ENCODE data around the gene TTK. TPM values are rescaled to one million over a fixed set of nuclear protein-coding genes. Genes with fewer than 3 reads are reported as not detected.

TTK gene
- total and polyA plus RNA-seq, 2 experiments from 2014 or later: 50.7 to 79.6 TPM

DNA sequence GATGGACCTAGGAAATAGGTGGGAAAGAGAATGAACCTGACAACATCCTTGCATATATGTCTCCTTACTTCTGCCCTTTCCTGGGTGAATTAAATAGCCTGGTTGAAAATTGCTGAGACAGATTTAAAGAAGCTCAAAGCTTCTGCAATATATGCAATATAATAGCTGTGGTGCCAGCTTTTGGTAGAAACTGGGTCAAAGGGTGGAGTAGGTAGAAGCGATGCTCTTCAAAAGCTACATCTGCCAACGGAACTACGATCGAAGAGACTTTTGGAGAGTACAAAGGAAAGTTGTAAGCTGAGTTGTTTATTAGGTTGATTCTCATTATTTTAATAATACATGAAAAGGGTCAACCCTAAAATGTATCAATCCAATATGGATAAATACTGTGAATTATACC, 22.8 kb upstream of the TTK start:
- Mint-ChIP-seq H3K36me3 (ENCODE audit: low read depth) (no peaks in the 10 kb centered on the region), H3K27me3 (ENCODE audit: insufficient read depth, low read depth, poor library complexity) (no peaks in the 10 kb centered on the region), H3K4me3 (no peak overlapping the region), H3K9me3 (no peaks in the 10 kb centered on the region), H3K4me1 (no peaks in the 10 kb centered on the region), H3K27ac (no peak overlapping the region)
- Histone ChIP-seq H4K20me1 (replicated peaks; ENCODE audit: insufficient read depth) (no peaks in the 10 kb centered on the region), H2AFZ (peak overlapping the region; percentile 47; the same call in 1 of the 2 replicates), H3K4me3 (no peak overlapping the region), H3K79me2 (replicated peaks; ENCODE audit: insufficient read depth) (no peaks in the 10 kb centered on the region), H3K27ac (ENCODE audit: low read depth) (no peak overlapping the region), H3F3A (replicated peaks; ENCODE audit: low read depth) (no peaks in the 10 kb centered on the region), H3K4me1 (ENCODE audit: insufficient read depth) (no peaks in the 10 kb centered on the region), H3K36me3 (ENCODE audit: insufficient read depth) (no peaks in the 10 kb centered on the region), H3K9me2 (ENCODE audit: insufficient read depth) (0 out of 2 replicates have a peak, but pooled peaks cover 3% of the 10 kb centered on the region), H3K27me3 (ENCODE audit: insufficient read depth) (no peaks in the 10 kb centered on the region), H3K4me2 (no peak overlapping the region)
- ATAC-seq (no peak), DNase-seq (ENCODE audit: low spot score) (no peak)
- TF ChIP-seq, protein P1, sequence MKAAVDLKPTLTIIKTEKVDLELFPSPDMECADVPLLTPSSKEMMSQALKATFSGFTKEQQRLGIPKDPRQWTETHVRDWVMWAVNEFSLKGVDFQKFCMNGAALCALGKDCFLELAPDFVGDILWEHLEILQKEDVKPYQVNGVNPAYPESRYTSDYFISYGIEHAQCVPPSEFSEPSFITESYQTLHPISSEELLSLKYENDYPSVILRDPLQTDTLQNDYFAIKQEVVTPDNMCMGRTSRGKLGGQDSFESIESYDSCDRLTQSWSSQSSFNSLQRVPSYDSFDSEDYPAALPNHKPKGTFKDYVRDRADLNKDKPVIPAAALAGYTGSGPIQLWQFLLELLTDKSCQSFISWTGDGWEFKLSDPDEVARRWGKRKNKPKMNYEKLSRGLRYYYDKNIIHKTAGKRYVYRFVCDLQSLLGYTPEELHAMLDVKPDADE (IDR thresholded peaks at IDR 0.05): no peak
- no peak for TF ChIP-seq ZNF114 (CRISPR knock-in tag; IDR thresholded peaks at IDR 0.05)
- no peak for TF ChIP-seq ZNF331 (CRISPR knock-in tag; IDR thresholded peaks at IDR 0.05; ENCODE audit: low read depth)
- no peak for TF ChIP-seq STAT1 (IDR thresholded peaks at IDR 0.05; ENCODE audit: unreplicated experiment)
- TF ChIP-seq, protein P2, sequence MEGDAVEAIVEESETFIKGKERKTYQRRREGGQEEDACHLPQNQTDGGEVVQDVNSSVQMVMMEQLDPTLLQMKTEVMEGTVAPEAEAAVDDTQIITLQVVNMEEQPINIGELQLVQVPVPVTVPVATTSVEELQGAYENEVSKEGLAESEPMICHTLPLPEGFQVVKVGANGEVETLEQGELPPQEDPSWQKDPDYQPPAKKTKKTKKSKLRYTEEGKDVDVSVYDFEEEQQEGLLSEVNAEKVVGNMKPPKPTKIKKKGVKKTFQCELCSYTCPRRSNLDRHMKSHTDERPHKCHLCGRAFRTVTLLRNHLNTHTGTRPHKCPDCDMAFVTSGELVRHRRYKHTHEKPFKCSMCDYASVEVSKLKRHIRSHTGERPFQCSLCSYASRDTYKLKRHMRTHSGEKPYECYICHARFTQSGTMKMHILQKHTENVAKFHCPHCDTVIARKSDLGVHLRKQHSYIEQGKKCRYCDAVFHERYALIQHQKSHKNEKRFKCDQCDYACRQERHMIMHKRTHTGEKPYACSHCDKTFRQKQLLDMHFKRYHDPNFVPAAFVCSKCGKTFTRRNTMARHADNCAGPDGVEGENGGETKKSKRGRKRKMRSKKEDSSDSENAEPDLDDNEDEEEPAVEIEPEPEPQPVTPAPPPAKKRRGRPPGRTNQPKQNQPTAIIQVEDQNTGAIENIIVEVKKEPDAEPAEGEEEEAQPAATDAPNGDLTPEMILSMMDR (conservative IDR thresholded peaks at IDR 0.05; ENCODE audit: low read depth in 2 of 2): no peak
- no peak for TF ChIP-seq CREB1 (CRISPR knock-in tag; IDR thresholded peaks at IDR 0.05; ENCODE audit: low read depth)
- TF ChIP-seq, protein P3, sequence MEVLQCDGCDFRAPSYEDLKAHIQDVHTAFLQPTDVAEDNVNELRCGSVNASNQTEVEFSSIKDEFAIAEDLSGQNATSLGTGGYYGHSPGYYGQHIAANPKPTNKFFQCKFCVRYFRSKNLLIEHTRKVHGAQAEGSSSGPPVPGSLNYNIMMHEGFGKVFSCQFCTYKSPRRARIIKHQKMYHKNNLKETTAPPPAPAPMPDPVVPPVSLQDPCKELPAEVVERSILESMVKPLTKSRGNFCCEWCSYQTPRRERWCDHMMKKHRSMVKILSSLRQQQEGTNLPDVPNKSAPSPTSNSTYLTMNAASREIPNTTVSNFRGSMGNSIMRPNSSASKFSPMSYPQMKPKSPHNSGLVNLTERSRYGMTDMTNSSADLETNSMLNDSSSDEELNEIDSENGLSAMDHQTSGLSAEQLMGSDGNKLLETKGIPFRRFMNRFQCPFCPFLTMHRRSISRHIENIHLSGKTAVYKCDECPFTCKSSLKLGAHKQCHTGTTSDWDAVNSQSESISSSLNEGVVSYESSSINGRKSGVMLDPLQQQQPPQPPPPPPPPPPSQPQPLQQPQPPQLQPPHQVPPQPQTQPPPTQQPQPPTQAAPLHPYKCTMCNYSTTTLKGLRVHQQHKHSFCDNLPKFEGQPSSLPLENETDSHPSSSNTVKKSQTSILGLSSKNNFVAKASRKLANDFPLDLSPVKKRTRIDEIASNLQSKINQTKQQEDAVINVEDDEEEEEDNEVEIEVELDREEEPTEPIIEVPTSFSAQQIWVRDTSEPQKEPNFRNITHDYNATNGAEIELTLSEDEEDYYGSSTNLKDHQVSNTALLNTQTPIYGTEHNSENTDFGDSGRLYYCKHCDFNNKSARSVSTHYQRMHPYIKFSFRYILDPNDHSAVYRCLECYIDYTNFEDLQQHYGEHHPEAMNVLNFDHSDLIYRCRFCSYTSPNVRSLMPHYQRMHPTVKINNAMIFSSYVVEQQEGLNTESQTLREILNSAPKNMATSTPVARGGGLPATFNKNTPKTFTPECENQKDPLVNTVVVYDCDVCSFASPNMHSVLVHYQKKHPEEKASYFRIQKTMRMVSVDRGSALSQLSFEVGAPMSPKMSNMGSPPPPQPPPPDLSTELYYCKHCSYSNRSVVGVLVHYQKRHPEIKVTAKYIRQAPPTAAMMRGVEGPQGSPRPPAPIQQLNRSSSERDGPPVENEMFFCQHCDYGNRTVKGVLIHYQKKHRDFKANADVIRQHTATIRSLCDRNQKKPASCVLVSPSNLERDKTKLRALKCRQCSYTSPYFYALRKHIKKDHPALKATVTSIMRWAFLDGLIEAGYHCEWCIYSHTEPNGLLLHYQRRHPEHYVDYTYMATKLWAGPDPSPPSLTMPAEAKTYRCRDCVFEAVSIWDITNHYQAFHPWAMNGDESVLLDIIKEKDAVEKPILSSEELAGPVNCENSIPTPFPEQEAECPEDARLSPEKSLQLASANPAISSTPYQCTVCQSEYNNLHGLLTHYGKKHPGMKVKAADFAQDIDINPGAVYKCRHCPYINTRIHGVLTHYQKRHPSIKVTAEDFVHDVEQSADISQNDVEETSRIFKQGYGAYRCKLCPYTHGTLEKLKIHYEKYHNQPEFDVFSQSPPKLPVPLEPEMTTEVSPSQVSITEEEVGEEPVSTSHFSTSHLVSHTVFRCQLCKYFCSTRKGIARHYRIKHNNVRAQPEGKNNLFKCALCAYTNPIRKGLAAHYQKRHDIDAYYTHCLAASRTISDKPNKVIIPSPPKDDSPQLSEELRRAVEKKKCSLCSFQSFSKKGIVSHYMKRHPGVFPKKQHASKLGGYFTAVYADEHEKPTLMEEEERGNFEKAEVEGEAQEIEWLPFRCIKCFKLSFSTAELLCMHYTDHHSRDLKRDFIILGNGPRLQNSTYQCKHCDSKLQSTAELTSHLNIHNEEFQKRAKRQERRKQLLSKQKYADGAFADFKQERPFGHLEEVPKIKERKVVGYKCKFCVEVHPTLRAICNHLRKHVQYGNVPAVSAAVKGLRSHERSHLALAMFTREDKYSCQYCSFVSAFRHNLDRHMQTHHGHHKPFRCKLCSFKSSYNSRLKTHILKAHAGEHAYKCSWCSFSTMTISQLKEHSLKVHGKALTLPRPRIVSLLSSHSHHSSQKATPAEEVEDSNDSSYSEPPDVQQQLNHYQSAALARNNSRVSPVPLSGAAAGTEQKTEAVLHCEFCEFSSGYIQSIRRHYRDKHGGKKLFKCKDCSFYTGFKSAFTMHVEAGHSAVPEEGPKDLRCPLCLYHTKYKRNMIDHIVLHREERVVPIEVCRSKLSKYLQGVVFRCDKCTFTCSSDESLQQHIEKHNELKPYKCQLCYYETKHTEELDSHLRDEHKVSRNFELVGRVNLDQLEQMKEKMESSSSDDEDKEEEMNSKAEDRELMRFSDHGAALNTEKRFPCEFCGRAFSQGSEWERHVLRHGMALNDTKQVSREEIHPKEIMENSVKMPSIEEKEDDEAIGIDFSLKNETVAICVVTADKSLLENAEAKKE (CRISPR knock-in tag; IDR thresholded peaks at IDR 0.05): no peak
- no peak for TF ChIP-seq JUNB (IDR thresholded peaks at IDR 0.05; ENCODE audit: unreplicated experiment)
